Loucy (cell line): ENCODE results near the gene ADGRE2.
"Not testable (repeated sequence)": the region's sequence is repeated elsewhere in the genome, so short reads cannot be mapped to it uniquely, and the experiment has no call there.

Source experiments
- EZH2phosphoT487 ChIP-seq: fragments of 200-600 bp; IDR thresholded peaks from 2 replicates; pipeline ENCODE4 v1.6.1; 2018; ENCODE audit warnings: antibody characterized with exemption, mild to moderate bottlenecking, moderate library complexity, borderline replicate concordance
- TF ChIP-seq, protein P1 (sequence below): fragments of 200-600 bp; sonication (generic); conservative IDR thresholded peaks from 2 replicates; pipeline ENCODE4 v1.5.1; 2014; ENCODE audit warnings: mild to moderate bottlenecking, antibody characterized with exemption, low read length

GRCh38 chr19:14777645-14778044 is 715 bp downstream of the ADGRE2 start:
- TF ChIP-seq, protein P1, sequence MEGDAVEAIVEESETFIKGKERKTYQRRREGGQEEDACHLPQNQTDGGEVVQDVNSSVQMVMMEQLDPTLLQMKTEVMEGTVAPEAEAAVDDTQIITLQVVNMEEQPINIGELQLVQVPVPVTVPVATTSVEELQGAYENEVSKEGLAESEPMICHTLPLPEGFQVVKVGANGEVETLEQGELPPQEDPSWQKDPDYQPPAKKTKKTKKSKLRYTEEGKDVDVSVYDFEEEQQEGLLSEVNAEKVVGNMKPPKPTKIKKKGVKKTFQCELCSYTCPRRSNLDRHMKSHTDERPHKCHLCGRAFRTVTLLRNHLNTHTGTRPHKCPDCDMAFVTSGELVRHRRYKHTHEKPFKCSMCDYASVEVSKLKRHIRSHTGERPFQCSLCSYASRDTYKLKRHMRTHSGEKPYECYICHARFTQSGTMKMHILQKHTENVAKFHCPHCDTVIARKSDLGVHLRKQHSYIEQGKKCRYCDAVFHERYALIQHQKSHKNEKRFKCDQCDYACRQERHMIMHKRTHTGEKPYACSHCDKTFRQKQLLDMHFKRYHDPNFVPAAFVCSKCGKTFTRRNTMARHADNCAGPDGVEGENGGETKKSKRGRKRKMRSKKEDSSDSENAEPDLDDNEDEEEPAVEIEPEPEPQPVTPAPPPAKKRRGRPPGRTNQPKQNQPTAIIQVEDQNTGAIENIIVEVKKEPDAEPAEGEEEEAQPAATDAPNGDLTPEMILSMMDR = not testable (repeated sequence)
- not testable (repeated sequence) for TF ChIP-seq EZH2phosphoT487
